ENCODE data around the gene SPTLC3. TPM values are rescaled to one million over a fixed set of nuclear protein-coding genes. Genes with fewer than 3 reads are reported as not detected.

SPTLC3 gene
- total RNA-seq, 1 donor from 2014 or later = 27.0 TPM

DNA sequence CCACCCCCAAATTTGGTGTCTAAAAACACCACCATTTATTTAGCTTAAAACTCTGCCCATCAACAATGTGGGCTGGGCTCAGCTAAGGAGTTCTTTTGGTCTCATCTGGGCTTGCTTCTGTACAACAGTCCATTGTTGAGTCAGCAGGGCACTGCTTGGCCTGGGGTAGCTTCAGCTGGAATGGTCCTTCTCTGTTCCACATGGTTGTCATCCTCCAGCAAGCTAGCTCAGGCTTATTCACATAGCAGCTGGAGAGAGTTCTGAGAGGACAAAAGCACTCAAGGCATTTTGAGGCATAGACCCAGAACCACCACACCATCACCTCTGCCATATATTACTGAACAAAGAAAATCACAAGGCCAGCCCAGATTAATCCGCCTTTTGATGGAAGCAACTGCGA, 116.7 kb downstream of the SPTLC3 start:
- H3K36me3 Mint-ChIP-seq = peaks cover 32% of the 10 kb centered on the region
- H3K27me3 Mint-ChIP-seq (ENCODE audit: low read depth) = no peaks in the 10 kb centered on the region
- H3K4me1 Mint-ChIP-seq = no peaks in the 10 kb centered on the region
- TF ChIP-seq, protein P1, sequence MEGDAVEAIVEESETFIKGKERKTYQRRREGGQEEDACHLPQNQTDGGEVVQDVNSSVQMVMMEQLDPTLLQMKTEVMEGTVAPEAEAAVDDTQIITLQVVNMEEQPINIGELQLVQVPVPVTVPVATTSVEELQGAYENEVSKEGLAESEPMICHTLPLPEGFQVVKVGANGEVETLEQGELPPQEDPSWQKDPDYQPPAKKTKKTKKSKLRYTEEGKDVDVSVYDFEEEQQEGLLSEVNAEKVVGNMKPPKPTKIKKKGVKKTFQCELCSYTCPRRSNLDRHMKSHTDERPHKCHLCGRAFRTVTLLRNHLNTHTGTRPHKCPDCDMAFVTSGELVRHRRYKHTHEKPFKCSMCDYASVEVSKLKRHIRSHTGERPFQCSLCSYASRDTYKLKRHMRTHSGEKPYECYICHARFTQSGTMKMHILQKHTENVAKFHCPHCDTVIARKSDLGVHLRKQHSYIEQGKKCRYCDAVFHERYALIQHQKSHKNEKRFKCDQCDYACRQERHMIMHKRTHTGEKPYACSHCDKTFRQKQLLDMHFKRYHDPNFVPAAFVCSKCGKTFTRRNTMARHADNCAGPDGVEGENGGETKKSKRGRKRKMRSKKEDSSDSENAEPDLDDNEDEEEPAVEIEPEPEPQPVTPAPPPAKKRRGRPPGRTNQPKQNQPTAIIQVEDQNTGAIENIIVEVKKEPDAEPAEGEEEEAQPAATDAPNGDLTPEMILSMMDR (IDR thresholded peaks at IDR 0.05; ENCODE audit: unreplicated experiment) = no peak
- DNase-seq (ENCODE audit: low spot score in 2 of 2, unreplicated experiment in 2 of 2) = no peak
- no peak overlapping the region for H3K27ac Mint-ChIP-seq
- H3K9me3 Mint-ChIP-seq = peaks cover 9% of the 10 kb centered on the region
- H3K4me3 Mint-ChIP-seq = no peak overlapping the region

DNA sequence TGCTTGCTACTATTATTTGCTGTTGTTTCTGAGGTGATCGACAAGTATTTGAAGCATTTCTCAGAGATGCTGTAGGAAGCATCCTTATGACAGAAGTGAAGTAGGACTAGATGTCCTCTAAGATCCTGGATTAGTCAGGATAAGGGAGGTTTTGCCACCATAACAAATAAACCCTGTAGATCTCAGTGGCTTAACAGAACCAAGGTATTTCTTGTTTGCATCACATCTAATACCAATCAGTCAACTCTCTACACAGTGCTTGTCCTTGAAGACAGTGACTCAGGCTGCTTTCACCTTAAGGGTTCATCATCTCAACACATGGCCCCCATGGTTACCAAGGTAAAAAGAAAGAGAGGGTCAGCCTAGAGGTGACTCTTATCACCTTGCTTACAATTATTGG, 119.4 kb downstream of the SPTLC3 start:
- TF ChIP-seq, protein P1 (IDR thresholded peaks at IDR 0.05; ENCODE audit: unreplicated experiment) = no peak
- Mint-ChIP-seq H3K27ac (no peak overlapping the region), H3K9me3 (peaks cover 9% of the 10 kb centered on the region), H3K4me1 (no peaks in the 10 kb centered on the region), H3K4me3 (no peak overlapping the region), H3K36me3 (peaks cover 39% of the 10 kb centered on the region), H3K27me3 (ENCODE audit: low read depth) (no peaks in the 10 kb centered on the region)
- no peak for DNase-seq (ENCODE audit: low spot score in 2 of 2, unreplicated experiment in 2 of 2)

DNA sequence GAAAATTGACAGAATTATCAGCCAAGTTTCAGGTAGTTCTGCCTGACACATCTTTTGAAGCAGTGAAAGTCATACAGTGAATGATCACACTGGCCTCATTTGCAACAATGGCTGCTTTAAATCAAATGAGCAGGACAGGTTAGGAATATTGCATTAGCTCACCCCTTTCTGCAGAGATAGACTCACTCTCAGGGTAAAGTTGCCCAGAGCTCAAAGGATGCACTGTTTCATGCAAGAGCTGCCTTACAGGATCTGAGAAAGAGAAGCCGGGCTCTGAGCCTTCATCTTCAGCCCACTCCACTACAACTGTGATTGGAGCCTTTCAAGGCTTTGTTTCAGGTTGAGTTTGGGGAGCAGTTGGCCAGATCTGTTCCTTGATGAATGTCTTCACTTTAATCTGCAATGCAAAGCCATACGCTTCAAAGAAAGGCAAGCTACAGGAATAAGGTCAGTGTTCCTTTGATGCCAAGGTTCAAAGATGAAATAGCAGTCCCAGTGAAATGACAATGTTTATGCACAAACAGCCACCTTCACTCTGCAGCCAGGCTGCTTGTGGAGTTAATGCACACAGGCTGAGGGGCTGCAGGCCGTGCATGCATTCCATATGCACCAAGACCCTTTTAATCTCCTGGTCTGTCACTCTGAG, 121.4 kb downstream of the SPTLC3 start:
- H3K4me3 Mint-ChIP-seq = no peak overlapping the region
- TF ChIP-seq, protein P1 (IDR thresholded peaks at IDR 0.05; ENCODE audit: unreplicated experiment) = no peak
- no peaks in the 10 kb centered on the region for H3K27me3 Mint-ChIP-seq (ENCODE audit: low read depth)
- no peak overlapping the region for H3K27ac Mint-ChIP-seq
- H3K4me1 Mint-ChIP-seq = no peaks in the 10 kb centered on the region
- DNase-seq (ENCODE audit: low spot score in 2 of 2, unreplicated experiment in 2 of 2) = no peak
- peaks cover 40% of the 10 kb centered on the region for H3K36me3 Mint-ChIP-seq
- H3K9me3 Mint-ChIP-seq = peaks cover 9% of the 10 kb centered on the region

DNA sequence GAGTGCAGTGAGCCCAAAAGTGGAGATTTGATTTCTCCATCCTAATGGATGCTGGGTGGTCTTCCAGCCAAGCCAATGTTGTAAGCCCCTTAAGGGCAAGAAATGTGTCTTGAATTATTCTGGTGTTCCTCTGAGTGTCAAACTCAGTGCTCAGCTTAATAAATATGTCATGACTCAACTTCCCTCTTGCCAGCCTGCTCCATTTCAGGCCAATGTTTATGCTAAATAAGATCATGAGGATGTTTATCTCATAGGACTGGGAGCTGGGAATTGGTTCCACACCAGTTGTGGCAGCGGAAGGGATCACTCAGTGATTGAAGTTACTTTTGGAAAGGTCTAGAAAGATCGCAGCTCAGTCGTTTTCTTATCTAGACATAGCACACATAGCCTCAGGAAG, 121.9 kb downstream of the SPTLC3 start:
- Mint-ChIP-seq H3K9me3 (peaks cover 9% of the 10 kb centered on the region), H3K27ac (no peak overlapping the region), H3K4me3 (no peak overlapping the region), H3K27me3 (ENCODE audit: low read depth) (no peaks in the 10 kb centered on the region), H3K36me3 (peaks cover 43% of the 10 kb centered on the region), H3K4me1 (no peaks in the 10 kb centered on the region)
- DNase-seq (ENCODE audit: low spot score in 2 of 2, unreplicated experiment in 2 of 2) = no peak
- TF ChIP-seq, protein P1 (IDR thresholded peaks at IDR 0.05; ENCODE audit: unreplicated experiment) = no peak

DNA sequence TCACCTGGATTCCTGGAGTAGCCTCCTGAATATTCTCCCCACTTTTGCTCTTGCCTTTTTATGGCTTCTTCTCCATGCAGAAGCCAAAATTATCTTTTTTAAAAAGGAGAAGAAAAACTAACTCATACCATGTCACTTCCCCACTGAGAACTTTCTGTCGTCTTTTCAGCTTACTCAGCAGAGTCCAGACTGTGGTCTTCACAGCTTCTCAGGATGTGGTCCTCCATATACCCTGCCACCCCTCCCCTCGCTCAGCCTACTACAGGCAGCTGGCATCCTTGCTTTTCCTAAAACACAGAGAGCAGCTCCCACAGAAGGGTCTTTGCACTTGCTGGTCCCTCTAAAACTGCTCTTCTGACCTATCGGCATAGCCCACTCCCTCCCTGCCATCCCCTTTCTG, 122.9 kb downstream of the SPTLC3 start:
- peaks cover 9% of the 10 kb centered on the region for H3K9me3 Mint-ChIP-seq
- no peaks in the 10 kb centered on the region for H3K4me1 Mint-ChIP-seq
- no peak overlapping the region for H3K27ac Mint-ChIP-seq
- DNase-seq (ENCODE audit: low spot score in 2 of 2, unreplicated experiment in 2 of 2) = no peak
- peaks cover 36% of the 10 kb centered on the region for H3K36me3 Mint-ChIP-seq
- H3K27me3 Mint-ChIP-seq (ENCODE audit: low read depth) = no peaks in the 10 kb centered on the region
- TF ChIP-seq, protein P1 (IDR thresholded peaks at IDR 0.05; ENCODE audit: unreplicated experiment) = no peak
- H3K4me3 Mint-ChIP-seq = no peak overlapping the region
